Stimulated activated CD4-positive, alpha-beta T cell treated with anti-CD3 and anti-CD28 coated beads, Interleukin-15, amount 100 ng/mL, for 24 hours (primary cell): ENCODE measurements around the gene THOC6.
A peak's percentile ranks its signal among the peaks of the same experiment; 100 is the strongest.

Experiments used
- DNase-seq: peaks from one replicate; pipeline ENCODE4 v3.0.0-alpha.2; 2020

The THOC6 gene

GRCh38 chr16:3023669-3024478, at the start of gene THOC6, which contains the start of gene HCFC1R1:
TSS of gene THOC6 (plus strand) at chr16:3024035. CDS start at chr16:3024327, 292 bp downstream.
TSS of gene HCFC1R1 (minus strand) at chr16:3023942. CDS start at chr16:3023941, 1 bp downstream.
- peak; percentile 98 for DNase-seq

GRCh38 chr16:2974319-2975056, 49.3 kb upstream of the THOC6 start:
- no peak for DNase-seq

GRCh38 chr16:2975161-2975795, 48.6 kb upstream of the THOC6 start:
- DNase-seq, result peak; percentile 10

DNA sequence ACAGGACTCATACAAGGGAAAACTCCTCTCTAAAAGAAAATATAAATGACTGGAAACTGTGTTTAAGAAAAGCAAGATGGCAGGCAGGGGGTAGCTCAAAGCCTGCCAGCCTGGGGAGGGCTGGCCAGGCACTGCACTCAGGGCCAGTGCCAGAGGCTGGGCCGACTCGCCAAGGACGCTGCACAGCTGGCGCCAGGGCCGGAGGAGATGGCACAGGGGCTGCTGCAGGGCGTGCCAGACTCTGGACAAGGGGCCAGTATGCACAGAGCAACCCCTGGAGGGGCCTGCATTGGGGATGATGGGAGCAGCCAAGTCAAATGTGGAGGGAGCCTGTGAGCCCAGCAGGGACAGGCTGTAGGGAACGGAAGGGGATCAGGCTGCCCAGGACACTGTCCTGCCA, 47.6 kb upstream of the THOC6 start:
- DNase-seq, result no peak

- DNase-seq, result no peak
Measured at GRCh38 chr16:2976673-2977072, 47.2 kb upstream of the THOC6 start.

DNA sequence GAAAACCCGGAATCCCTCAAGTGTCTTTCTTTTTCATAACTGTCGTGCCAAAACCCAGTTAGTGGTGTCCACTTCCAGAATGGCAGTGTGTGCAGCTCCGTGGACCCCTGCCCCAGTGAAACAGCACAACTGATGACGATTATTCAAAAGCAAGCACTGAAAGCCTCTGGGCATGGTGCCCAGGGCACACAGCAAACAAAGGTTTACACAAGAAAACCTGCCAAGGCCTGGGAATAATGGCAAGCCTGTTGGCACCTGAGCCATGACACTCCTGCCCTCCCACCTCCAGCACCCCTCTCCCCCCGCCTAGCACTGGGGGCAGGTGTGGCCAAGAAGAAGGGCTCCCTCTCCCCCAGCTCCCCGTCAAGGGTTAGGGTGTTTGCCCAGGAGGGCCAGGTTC, 46.4 kb upstream of the THOC6 start:
- DNase-seq, result no peak

GRCh38 chr16:2979669-2980226, 44.1 kb upstream of the THOC6 start:
- DNase-seq, result peak; percentile 66

GRCh38 chr16:2980227-2981176, 43.3 kb upstream of the THOC6 start, which contains the start of gene PKMYT1:
TSS of gene PKMYT1 (minus strand) at chr16:2980446. CDS start at chr16:2979657, 789 bp downstream.
- peak; percentile 97 for DNase-seq

DNA sequence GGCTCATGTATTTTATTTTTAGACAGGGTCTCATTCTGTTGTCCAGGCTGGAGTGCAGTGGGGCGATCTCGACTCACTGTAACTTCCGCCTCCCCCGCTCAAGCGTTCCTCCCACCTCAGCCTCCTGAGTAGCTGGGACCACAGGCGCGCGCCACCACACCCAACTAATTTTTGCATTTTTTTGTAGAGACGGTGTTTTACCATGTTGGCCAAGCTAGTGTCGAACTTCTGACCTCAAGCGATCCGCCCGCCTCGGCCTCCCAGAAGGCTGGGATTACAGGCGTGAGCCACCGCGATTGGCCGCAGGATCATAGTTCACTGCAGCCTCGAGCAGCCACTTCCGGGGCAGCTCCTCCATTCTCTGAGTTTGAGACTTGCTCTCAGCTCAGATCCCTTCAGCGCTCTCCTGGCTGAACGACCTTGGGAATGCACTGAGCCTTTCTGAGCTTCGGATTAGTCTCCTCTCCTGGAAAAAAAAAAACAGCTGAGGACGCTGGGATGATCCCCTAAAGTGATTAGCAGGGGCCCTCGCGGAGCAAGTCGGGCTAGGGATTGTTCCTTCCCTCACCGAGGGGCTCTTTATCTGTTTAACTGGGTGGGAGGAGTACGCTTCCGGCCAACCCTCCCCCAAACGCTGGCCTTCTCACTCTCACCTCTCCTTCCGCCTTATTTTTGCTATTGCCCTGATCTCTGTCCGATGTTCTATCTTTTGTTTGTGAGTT, 42.5 kb upstream of the THOC6 start:
- DNase-seq, result no peak

DNA sequence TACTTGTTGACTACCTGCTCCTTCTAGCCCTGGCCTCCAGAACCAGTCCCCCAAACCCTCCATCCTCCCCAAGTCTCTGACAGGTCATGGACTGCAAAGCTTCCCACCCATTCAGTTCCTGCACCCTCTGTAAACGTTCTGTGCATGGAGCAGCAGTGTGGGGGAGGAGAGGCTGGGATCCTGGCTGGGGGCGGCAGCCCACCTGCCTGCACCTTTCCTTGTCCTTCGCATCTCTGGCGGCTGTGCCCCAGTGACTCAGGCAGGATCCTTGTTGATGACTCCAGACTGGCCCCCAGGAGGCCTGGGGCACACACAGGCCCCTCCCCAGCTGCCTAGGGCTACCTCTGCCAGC, 42.0 kb upstream of the THOC6 start:
- DNase-seq, result no peak

GRCh38 chr16:2982402-2982801, 41.4 kb upstream of the THOC6 start:
- no peak for DNase-seq

DNA sequence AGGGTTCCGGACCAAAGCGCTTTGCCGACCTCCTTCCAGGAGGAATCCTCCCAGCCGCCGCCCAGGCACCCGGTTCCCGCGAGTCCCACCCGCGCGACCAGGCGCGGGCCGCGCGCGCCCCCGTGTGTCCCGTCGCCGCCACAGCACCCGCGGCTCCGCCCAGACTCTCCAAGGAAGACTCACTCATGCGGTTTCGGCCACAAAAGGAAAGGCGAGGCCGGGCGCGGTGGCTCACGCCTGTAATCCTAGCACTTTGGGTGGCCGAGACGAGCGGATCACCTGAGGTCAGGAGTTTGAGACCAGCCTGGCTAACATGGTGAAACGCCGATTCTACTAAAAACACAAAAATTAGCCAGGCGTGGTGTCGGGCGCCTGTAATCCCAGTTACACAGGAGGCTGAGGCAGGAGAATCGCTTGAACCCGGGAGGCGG, 40.1 kb upstream of the THOC6 start:
- peak; percentile 87 for DNase-seq

- no peak for DNase-seq
Measured at GRCh38 chr16:2985462-2985861, 38.4 kb upstream of the THOC6 start.

DNA sequence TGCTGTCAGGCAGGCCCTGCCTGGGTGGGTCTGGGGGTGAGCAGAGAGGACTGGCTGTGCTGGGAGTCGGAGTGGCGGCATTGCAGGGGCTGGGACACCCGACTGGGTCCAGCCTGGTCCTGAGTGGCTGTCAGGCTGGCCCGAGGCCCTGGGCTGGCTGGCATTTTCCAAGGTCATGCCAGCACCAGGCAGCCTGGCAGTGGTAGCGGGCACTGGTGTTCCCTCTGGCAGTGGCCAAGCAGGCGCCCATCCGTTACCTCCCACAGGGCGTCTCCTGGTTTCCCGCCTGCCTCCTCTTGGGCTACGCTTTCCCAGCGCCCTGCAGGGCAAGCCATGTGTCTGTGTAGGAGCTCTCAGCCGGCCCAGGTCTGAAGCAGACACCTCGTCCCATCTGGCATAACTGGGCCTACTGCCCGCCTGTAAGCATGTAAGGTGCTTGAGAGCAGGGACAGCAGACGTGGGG, 37.9 kb upstream of the THOC6 start:
- no peak for DNase-seq

- DNase-seq, result no peak
Measured at GRCh38 chr16:2986623-2987188, 37.1 kb upstream of the THOC6 start.

GRCh38 chr16:2987286-2987685, 36.5 kb upstream of the THOC6 start:
- DNase-seq, result no peak

- no peak for DNase-seq
Measured at GRCh38 chr16:2987833-2988232, 36.0 kb upstream of the THOC6 start.

DNA sequence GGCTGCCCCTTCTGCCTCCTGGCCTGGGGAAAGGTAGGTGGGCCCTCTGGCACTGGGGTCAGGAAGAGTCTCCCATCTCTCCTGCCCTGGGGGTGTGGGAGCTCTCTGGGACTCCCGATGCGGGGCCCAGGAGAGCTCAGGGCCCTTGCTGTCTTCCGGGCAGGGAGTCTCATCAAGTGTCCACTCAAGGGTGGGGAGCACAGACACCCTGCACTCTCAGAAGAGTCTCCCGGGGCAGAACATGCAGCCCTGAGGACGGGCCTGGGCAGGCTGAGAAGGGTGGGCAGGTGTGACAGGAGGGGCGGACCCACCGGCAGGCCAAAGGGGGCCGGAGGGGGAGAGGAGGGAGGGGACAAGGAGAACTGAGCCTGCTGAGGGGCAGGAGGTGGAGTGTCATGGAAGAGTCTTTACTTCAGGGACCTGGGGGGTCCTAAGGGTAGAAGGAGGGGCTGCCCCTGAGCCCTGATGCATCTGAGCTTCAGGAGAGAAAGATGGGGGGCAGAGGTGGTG, 35.2 kb upstream of the THOC6 start:
- DNase-seq, result no peak

- no peak for DNase-seq
Measured at GRCh38 chr16:2990891-2991290, 32.9 kb upstream of the THOC6 start.

DNA sequence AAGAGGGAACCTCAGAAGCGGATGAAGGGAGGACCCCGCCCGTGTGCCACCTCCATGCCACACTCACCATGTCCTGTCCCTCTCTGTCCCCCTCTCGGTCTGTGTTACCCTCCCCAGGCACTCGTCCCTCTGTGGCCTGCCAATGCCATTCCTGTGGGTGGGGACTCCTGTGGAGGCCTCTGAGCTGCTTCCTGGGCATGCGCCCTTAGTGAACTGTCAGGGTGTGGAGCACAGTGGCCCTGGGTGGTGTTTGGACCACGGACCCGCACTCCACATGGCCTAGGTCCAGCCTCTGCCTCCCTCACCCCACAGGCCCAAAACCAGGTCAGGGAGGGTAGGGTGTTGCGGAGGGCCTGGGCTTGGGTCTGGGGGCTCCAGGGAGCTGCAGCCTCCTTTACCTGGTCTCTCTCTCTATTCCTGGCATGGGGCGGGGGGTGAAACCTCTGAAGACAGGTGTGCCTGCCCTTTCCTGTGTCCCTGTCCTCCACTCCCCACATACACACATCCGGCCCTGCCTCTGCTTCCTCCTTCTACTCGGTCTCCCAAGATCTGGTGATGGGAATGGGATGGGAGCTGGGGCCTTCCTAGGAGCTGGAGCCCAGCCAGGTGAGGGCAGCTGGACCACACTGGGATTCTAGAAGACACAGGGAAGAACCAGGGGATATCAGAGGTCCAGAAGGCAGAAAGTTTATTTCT, 32.1 kb upstream of the THOC6 start:
- no peak for DNase-seq
